ENCODE measurements around the gene DHODH.
"Not testable (repeated sequence)": the region's sequence is repeated elsewhere in the genome, so short reads cannot be mapped to it uniquely, and the experiment has no call there.

Gene DHODH

DNA sequence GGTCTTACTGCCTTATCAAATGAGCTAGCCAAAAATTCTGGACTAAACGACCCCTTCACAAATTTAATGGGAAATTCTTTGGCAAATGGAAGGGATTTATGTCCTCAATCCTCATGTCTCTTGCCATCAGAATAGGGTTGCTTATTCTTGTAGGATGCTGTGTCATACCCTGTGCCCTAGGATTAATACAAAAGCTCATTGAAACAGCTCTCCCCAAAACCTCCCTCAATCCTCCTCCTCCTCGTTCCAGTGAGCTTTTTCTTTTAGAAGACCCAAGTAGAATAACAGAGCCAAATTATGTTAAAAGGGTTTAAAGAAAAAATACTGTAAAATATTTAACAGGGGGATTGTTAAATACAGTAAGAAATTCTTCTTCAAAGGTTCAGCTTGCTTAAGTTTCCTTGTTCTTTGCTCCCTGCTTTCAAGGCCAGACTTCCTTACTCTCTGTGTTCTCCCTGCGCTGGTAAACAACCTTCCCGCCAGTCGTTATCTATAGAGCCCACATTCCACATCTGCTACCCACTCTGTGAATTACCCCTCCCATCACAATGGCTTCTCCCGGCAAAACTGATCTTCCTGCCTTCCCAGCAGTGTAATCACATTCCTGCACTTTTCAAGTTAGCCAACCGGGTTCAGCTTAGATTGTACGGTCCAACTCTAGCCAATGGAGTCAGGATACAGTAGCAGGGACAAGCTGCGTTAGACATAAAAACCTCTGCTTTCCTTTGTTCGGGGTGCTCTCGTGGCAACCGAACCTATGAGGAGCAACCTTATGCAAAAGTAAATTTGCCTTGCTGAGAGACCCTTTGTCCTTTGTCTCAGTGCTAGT lies 64.2 kb downstream of the DHODH start:
- CTCF ChIA-PET = no interaction called here
- no peak for TF ChIP-seq FOXK2 (IDR thresholded peaks at IDR 0.05)
- no peak for DNase-seq (ENCODE audit: extremely low spot score)
- POLR2A ChIA-PET = interaction anchor here (0.6 kb wide), 1 partner anchor 21 kb away, joined by 5 read pairs; the partner anchor contains the start of genes DHX38 and TXNL4B

DNA sequence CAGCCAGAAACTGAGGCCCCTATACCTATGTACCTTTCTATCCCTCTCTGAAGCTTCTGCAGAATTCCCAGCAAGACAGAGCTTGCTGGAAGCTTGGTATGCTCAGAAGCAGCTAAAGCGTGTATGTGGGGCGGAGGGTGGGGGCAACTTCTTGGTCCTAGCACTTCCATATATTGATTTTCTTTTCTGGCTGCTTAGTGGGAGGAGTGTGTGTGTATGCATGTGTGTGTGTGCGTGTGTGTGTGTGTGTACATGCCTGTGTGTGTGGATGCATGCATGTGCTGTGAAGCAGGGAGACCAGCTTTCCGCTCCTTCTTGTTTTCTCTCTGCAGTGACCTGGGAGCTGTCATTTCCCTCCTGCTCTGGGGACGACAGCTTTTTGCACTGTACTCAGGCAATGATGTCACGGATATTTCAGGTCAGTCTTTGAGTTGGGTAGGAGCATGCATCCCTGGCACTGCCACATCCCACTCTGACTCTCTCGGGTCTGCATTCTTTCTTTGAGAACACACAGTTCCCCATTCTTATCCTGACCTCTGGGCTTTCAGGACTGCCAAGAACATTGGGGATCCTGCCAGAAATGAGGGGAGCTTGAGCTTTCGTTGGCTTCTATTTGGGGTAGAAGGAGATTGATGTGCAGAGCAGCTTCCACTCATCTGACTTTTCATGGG lies 65.2 kb downstream of the DHODH start:
- no peak for DNase-seq (ENCODE audit: extremely low spot score)
- ChIA-PET POLR2A (no interaction called here), CTCF (no interaction called here)
- TF ChIP-seq CTBP1 (IDR thresholded peaks at IDR 0.05; ENCODE audit: borderline replicate concordance) = no peak
- no peak for TF ChIP-seq ELF4 (IDR thresholded peaks at IDR 0.05)
- TF ChIP-seq TARDBP (IDR thresholded peaks at IDR 0.05) = no peak
- no peak for TF ChIP-seq LEF1 (IDR thresholded peaks at IDR 0.05; ENCODE audit: borderline replicate concordance)
- TF ChIP-seq NFRKB (IDR thresholded peaks at IDR 0.05) = no peak
- no peak for TF ChIP-seq ARNT (IDR thresholded peaks at IDR 0.05)
- TF ChIP-seq SUZ12 (IDR thresholded peaks at IDR 0.05) = no peak
- TF ChIP-seq SP1 (IDR thresholded peaks at IDR 0.05) = no peak
- no peak for TF ChIP-seq HDGF (IDR thresholded peaks at IDR 0.05; ENCODE audit: borderline replicate concordance)
- no peak for TF ChIP-seq L3MBTL2 (conservative IDR thresholded peaks at IDR 0.05)
- no peak for TF ChIP-seq BHLHE40 (IDR thresholded peaks at IDR 0.05; ENCODE audit: borderline replicate concordance)
- TF ChIP-seq FOXM1 (IDR thresholded peaks at IDR 0.05; ENCODE audit: borderline replicate concordance) = no peak
- no peak for TF ChIP-seq FOXK2 (IDR thresholded peaks at IDR 0.05)

- CTCF ChIA-PET; POLR2A ChIA-PET; DNase-seq (ENCODE audit: extremely low spot score): not testable (repeated sequence)
These were observed 66.5 kb downstream of the DHODH start for GRCh38 chr16:72075067-72075466.

Data from HEK293T (cell line).